Esophagus squamous epithelium (tissue), 4 donors: ENCODE results near the gene CXCR6.

Source experiments
- CTCF ChIP-seq, 6 experiments: fragments of 450-650 bp in 4 of 6; fragments of 200-600 bp in 2 of 6; sonication (generic) in 2 of 6; IDR thresholded peaks; one replicate each; pipeline ENCODE4 v1.5.1; 2016 to 2019; ENCODE audit warnings: antibody characterized with exemption in 6 of 6, mild to moderate bottlenecking in 4 of 6, moderate library complexity in 4 of 6
- POLR2A ChIP-seq, 4 donors: fragments of 450-650 bp; IDR thresholded peaks; one replicate each; pipeline ENCODE4 v1.6.1; 2017; ENCODE audit warnings: antibody characterized with exemption in 4 of 4, mild to moderate bottlenecking in 4 of 4, moderate library complexity in 3 of 4

GRCh38 chr3:45940004-45940780, 3.1 kb upstream of the CXCR6 start:
- TF ChIP-seq CTCF (IDR thresholded peaks at IDR 0.05): no peak
- no peak for TF ChIP-seq POLR2A (IDR thresholded peaks at IDR 0.05)
